ENCODE data around the gene PCNA. TPM values are rescaled to one million over a fixed set of nuclear protein-coding genes. Genes with fewer than 3 reads are reported as not detected.
A peak's percentile ranks its signal among the peaks of the same experiment; 100 is the strongest.

The PCNA gene
- total RNA-seq, 4 donors from 2014 or later: 21.9 to 60.0 (median 54.1) TPM

DNA sequence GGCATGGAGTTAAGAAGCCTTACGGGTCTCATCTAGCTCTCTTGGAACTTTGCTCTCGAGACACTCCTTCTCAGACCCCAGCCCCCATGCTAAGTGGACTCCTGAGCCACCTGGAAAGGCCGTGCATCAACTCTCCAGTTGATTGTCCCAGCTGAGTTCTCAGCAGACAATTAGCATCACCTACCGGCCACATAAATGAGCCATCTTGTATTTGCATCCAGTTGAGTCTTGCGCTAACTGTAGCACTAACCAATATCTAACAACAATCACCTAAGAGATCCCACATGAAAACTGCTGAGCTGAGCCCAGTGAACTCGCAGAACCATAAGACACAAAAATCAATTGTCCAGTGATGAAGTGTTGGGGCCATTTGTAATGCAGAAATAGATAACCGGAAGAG is 49.7 kb downstream of the PCNA start:
- no peaks in the 10 kb centered on the region for H3K9me3 ChIP-seq
- H3K27me3 ChIP-seq: no peaks in the 10 kb centered on the region
- H3K4me3 ChIP-seq: no peak overlapping the region
- H3K27ac ChIP-seq: no peak overlapping the region
- peaks cover 13% of the 10 kb centered on the region for H3K4me1 ChIP-seq
- 96% methylated on average over 7 of the region's 7 CpGs for WGBS
- H3K36me3 ChIP-seq: no peaks in the 10 kb centered on the region
- no peak for DNase-seq (ENCODE audit: low spot score in 2 of 2)
- TF ChIP-seq, protein P1, sequence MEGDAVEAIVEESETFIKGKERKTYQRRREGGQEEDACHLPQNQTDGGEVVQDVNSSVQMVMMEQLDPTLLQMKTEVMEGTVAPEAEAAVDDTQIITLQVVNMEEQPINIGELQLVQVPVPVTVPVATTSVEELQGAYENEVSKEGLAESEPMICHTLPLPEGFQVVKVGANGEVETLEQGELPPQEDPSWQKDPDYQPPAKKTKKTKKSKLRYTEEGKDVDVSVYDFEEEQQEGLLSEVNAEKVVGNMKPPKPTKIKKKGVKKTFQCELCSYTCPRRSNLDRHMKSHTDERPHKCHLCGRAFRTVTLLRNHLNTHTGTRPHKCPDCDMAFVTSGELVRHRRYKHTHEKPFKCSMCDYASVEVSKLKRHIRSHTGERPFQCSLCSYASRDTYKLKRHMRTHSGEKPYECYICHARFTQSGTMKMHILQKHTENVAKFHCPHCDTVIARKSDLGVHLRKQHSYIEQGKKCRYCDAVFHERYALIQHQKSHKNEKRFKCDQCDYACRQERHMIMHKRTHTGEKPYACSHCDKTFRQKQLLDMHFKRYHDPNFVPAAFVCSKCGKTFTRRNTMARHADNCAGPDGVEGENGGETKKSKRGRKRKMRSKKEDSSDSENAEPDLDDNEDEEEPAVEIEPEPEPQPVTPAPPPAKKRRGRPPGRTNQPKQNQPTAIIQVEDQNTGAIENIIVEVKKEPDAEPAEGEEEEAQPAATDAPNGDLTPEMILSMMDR (IDR thresholded peaks at IDR 0.05): no peak
- TF ChIP-seq EP300 (IDR thresholded peaks at IDR 0.05) (no peak), POLR2A (IDR thresholded peaks at IDR 0.05) (no peak)

DNA sequence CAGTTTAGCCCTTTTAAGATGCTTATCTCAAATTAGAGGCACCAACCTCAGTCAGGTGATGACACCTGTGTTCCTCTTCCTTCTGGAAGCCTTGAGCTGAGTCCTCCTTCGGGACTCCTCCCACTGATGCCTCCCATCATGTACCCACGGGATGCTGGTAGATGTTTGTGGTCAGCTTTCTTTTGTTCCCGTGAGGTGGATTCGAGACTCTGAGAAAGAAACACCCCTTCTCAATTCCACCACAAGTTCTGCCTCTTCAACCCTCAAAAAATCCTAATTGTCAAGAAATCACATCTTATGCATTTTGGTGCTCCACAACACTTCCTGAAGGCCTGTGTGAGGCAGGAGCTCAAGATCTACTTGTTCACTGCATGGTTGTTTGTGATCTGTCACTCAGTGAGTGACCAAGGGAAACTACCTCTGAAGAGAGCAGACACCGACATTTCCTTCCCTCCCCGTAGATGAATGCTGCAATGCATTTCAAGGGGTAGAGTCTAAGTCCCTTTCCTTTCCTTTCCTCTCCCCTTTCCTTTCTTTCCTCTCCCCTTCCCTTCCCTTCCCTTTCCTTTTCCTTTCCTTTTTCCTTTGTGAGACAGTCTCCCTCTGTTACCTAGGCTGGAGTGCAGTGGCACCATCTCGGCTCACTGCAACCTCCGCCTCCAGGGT is 50.5 kb downstream of the PCNA start:
- WGBS: 86% methylated on average over 8 of the region's 8 CpGs
- Histone ChIP-seq H3K9me3 (no peaks in the 10 kb centered on the region), H3K27ac (no peak overlapping the region), H3K4me3 (no peak overlapping the region), H3K27me3 (no peaks in the 10 kb centered on the region), H3K36me3 (no peaks in the 10 kb centered on the region), H3K4me1 (peaks cover 13% of the 10 kb centered on the region)
- TF ChIP-seq POLR2A (IDR thresholded peaks at IDR 0.05) (no peak), POLR2AphosphoS5 (IDR thresholded peaks at IDR 0.05) (no peak), EP300 (IDR thresholded peaks at IDR 0.05) (no peak)
- TF ChIP-seq, protein P1 (IDR thresholded peaks at IDR 0.05): no peak
- DNase-seq (ENCODE audit: low spot score in 2 of 2): no peak

DNA sequence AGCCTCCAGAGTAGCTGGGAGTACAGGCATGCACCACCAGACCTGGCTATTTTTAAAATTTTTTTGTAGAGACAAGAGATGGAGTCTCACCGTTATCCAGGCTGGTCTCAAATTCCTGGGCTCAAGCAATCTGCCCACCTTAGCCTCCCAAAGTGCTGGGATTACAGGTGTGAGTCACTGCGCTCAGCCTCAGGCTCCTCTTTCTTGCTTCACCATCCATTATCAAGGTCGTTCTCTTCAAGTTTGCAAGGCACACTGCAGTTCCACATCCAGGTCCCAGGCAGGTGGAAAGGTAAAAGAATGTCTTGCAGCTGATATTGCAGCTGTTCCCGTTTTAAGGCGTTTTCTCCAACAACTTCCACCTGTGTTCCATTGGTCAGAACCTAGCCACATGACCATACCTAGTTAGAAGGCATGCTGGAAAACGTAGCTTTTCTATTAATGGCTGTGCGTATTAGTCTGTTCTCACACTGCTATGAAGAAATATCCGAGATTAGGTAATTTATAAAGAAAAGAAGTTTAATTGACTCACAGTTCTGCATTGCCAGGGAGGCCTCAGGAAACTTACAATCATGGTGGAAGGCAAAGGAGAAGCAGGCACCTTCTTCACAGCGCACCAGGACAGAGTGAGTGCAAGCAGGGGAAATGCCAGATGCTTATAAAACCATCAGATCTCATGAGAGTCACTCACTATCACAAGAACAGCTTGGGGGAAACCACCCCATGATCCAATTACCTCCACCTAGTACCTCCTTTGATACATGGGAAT is 51.7 kb downstream of the PCNA start:
- TF ChIP-seq EP300 (IDR thresholded peaks at IDR 0.05): no peak
- TF ChIP-seq, protein P1 (IDR thresholded peaks at IDR 0.05): no peak
- TF ChIP-seq POLR2AphosphoS5 (IDR thresholded peaks at IDR 0.05): no peak
- TF ChIP-seq POLR2A (IDR thresholded peaks at IDR 0.05): no peak
- no peak overlapping the region for H3K4me3 ChIP-seq
- H3K9me3 ChIP-seq: no peaks in the 10 kb centered on the region
- no peaks in the 10 kb centered on the region for H3K36me3 ChIP-seq
- H3K27ac ChIP-seq: no peak overlapping the region
- no peaks in the 10 kb centered on the region for H3K27me3 ChIP-seq
- WGBS: 93% methylated on average over 8 of the region's 9 CpGs
- no peak for DNase-seq (ENCODE audit: low spot score in 2 of 2)
- H3K4me1 ChIP-seq: peaks cover 3% of the 10 kb centered on the region

DNA sequence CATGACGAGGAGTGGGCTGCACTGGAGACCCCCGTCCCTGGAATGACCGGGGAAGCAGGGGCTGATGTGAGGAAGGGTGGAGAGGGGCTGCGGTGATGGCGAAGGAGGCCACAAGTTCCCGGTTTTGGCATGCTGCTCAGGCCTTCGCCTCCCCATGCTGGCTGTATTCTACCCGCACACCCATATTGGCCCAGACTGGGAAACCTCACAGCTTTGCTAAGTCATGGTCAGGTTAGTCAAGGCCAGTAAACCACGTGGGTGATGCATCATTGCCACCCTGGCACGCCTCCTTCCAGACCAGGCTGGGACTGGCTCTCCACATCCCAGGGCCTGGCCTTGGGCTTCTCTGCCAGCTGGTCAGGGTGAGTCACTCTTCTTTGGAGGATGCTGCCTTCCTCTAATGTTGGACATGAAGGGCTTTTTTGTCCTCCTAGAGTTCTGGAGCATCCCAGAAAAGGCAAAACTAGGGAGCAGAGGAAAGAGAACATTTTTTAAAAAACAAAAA is 53.8 kb downstream of the PCNA start:
- no peaks in the 10 kb centered on the region for H3K36me3 ChIP-seq
- H3K4me1 ChIP-seq: no peaks in the 10 kb centered on the region
- WGBS: 67% methylated on average over 8 of the region's 10 CpGs
- H3K27ac ChIP-seq: peak overlapping the region; percentile 41
- no peaks in the 10 kb centered on the region for H3K27me3 ChIP-seq
- DNase-seq (ENCODE audit: low spot score in 2 of 2): peak; percentile 78 to 82
- H3K9me3 ChIP-seq: no peaks in the 10 kb centered on the region
- TF ChIP-seq, protein P1 (IDR thresholded peaks at IDR 0.05): no peak
- no peak for TF ChIP-seq EP300 (IDR thresholded peaks at IDR 0.05)
- TF ChIP-seq POLR2AphosphoS5 (IDR thresholded peaks at IDR 0.05): no peak
- no peak for TF ChIP-seq POLR2A (IDR thresholded peaks at IDR 0.05)
- no peak overlapping the region for H3K4me3 ChIP-seq

DNA sequence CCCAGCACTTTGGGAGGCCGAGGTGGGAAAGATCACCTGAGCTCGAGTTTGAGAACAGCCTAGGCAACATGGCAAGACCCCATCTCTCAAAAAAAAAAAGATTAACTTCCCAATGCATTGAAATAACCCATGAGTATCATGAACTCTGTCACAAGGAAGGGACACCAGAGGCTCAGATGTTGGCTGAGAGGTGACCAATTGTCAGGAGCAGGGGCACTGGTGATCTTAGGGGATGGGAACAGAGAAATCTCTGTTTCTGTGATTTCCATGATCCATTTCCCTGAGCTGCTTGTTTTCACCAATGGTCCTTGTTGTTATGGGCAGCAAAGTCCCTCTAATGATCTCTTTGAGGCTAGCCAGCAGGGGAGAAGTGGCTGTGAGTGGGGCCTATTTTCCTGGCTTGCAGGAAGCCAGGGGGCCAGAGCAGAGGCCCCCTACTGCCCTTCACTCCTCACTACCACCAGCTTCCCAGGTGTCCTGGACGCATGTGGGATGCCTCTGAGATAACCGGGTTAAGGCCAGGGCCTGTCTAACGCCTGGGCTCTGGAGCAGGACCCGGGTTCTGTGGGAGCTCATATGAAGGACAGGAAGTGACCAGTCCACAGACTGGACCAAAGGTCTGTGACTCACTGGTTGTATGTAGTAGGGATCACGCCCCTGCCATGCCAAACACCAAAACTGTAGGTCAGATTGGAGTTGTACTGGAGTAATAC is 54.4 kb downstream of the PCNA start:
- Histone ChIP-seq H3K9me3 (no peaks in the 10 kb centered on the region), H3K36me3 (no peaks in the 10 kb centered on the region), H3K4me1 (no peaks in the 10 kb centered on the region), H3K4me3 (no peak overlapping the region), H3K27ac (peak overlapping the region; percentile 41), H3K27me3 (no peaks in the 10 kb centered on the region)
- DNase-seq (ENCODE audit: low spot score in 2 of 2): no peak
- TF ChIP-seq, protein P1 (IDR thresholded peaks at IDR 0.05): no peak
- no peak for TF ChIP-seq POLR2A (IDR thresholded peaks at IDR 0.05)
- no peak for TF ChIP-seq EP300 (IDR thresholded peaks at IDR 0.05)
- TF ChIP-seq POLR2AphosphoS5 (IDR thresholded peaks at IDR 0.05): no peak
- 86% methylated on average over 5 of the region's 7 CpGs for WGBS
